Fibroblast of villous mesenchyme (primary cell): ENCODE results near the gene C12orf75. TPM values are rescaled to one million over a fixed set of nuclear protein-coding genes. Genes with fewer than 3 reads are reported as not detected.
A peak's percentile ranks its signal among the peaks of the same experiment; 100 is the strongest.

Source experiments
- DNase-seq: peaks from one replicate; pipeline ENCODE4 v3.0.0-alpha.2; 2010; ENCODE audit warnings: low read depth
- H3K4me3 ChIP-seq: 2 replicates; pipeline ENCODE4 v1.5.1; 2011; ENCODE audit warnings: low read depth, mild to moderate bottlenecking, low read length
- CTCF ChIP-seq: IDR thresholded peaks from 2 replicates; pipeline ENCODE4 v1.5.1; 2012; ENCODE audit warnings: low read depth, mild to moderate bottlenecking, low read length; ENCODE audit not compliant: insufficient read depth
- total RNA-seq: library from RNA; depleted of rRNA; stranded (reverse); fragments of >200 nt; gene quantifications from 2 replicates; pipeline ENCODE4 v1.2.3, GENCODE V29; 2012

The C12orf75 gene
- total RNA-seq, 1 donor = 302 TPM

DNA sequence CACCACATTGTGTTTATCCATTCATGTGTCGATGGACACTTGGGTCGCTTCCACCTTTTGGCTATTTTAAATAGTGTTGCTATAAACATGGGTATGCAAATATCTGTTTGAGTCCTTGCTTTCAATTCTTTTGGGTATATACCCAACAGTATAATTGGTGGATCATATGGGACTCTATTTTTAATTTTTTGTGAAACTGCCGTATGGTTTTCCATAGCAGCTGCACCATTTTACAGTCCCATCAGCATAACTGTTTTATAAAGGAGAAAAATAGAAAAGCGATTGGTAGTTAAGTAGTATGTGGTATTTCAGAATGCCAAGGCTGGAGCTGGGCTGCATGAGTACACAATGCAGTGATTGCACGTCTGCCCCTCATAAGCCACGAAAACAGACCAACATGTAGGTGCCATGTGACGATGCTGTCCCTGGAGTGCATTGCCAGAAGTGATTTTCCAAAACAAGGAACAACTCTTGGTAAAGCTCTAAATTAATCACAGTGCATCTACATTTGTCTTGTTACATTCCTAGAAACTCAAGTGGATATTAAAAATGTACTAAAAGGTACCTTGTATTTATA is 83.5 kb downstream of the C12orf75 start:
- no peak for DNase-seq

DNA sequence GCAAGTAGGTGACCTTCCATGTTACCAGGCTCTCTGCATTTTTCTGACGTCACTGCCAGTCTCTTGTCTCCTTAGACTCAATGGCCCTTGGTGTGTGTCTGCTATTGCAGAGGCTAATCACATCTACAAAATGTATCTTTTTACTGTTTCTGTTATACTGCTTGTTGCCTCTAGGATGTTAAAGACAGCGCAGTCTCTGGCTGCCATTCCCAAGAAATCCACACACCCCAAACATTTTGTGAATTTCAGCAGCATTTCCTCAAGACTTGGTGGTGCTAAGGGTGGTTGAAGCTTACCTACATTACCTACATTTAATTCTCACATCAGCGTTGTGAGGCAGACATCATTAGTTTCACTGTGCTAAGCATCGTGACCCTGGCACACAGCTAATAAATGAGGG is 87.2 kb downstream of the C12orf75 start:
- no peak for DNase-seq
- no peak for TF ChIP-seq CTCF
- no peak overlapping the region for H3K4me3 ChIP-seq

More for the DNA sequence above, 83.5 kb downstream of the C12orf75 start:
- no peak for TF ChIP-seq CTCF
- no peak overlapping the region for H3K4me3 ChIP-seq

GRCh38 chr12:105418229-105418628 is 87.7 kb downstream of the C12orf75 start:
- no peak overlapping the region for H3K4me3 ChIP-seq
- peak; percentile 40 for DNase-seq
- no peak for TF ChIP-seq CTCF

GRCh38 chr12:105418821-105419291 is 88.4 kb downstream of the C12orf75 start:
- H3K4me3 ChIP-seq = no peak overlapping the region
- peak; percentile 57 for DNase-seq
- TF ChIP-seq CTCF = no peak

GRCh38 chr12:105419606-105420005 is 89.1 kb downstream of the C12orf75 start:
- DNase-seq = no peak
- TF ChIP-seq CTCF = no peak
- no peak overlapping the region for H3K4me3 ChIP-seq

- TF ChIP-seq CTCF = no peak
- no peak overlapping the region for H3K4me3 ChIP-seq
- no peak for DNase-seq
Observed at GRCh38 chr12:105420046-105420445, 89.6 kb downstream of the C12orf75 start.

DNA sequence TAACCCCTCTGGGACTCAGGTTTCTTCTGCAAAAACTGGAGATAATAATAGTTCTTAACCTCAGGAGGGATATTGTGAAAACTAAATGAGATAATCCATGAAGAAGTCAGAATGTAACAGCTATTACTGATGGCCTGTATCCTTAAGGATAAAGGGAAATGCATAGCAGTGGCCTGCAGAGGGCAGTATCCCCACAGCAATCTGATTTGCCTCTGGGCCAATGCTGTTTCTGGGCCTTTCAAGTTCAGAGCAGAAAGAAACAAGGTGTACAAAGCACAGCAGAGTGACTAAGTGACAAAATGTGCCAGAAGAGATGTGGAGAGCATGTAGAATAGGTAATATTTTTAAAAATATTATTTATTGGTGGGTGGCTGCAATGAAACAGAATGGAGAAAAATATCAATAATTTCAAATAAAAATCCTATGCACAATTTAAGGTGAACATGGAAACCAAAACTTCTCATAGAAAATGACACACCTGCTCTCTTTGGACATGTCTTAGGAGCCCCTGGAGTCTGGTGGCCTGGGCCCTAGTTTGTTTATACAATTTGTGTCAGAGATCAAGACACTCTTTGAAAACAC is 90.3 kb downstream of the C12orf75 start:
- peak; percentile 92 for TF ChIP-seq CTCF
- peak; percentile 78 for DNase-seq
- no peak overlapping the region for H3K4me3 ChIP-seq
